Neutrophil (primary cell): ENCODE data around the gene FOXO1.

Source experiments
- H3K27ac ChIP-seq: fragments of 200-600 bp; sonication (generic); 2 replicates; pipeline ENCODE4 v1.5.1; 2016; ENCODE audit warnings: mild to moderate bottlenecking, moderate library complexity
- H3K27me3 ChIP-seq: fragments of 200-600 bp; sonication (generic); 2 replicates; pipeline ENCODE4 v1.6.0; 2016; ENCODE audit warnings: mild to moderate bottlenecking
- H3K36me3 ChIP-seq: fragments of 200-600 bp; sonication (generic); 2 replicates; pipeline ENCODE4 v1.5.1; 2017
- H3K4me1 ChIP-seq, 2 experiments: fragments of 200-600 bp in 1 of 2; sonication (generic) in 1 of 2; 1 replicate in 1 of 2; 2 replicates in 1 of 2; pipeline versions ENCODE4 v1.5.1 to v1.6.1; 2013 to 2016; ENCODE audit warnings: low read depth in 1 of 2, low read length in 1 of 2, mild to moderate bottlenecking in 1 of 2, moderate library complexity in 1 of 2; ENCODE audit not compliant: control insufficient read depth in 1 of 2, insufficient read depth in 1 of 2
- H3K4me3 ChIP-seq, 2 experiments: fragments of 200-600 bp in 1 of 2; sonication (generic) in 1 of 2; 1 replicate in 1 of 2; 2 replicates in 1 of 2; pipeline ENCODE4 v1.5.1; 2013 to 2016; ENCODE audit warnings: low read depth in 1 of 2, low read length in 1 of 2, mild to moderate bottlenecking in 1 of 2, moderate library complexity in 1 of 2
- H3K9me3 ChIP-seq: fragments of 200-600 bp; sonication (generic); 2 replicates; pipeline ENCODE4 v1.5.1; 2016
- CTCF ChIP-seq: fragments of 200-600 bp; sonication (generic); IDR thresholded peaks from 2 replicates; pipeline ENCODE4 v1.5.1; 2016; ENCODE audit warnings: antibody characterized with exemption

FOXO1 gene

GRCh38 chr13:40550130-40550529 lies 116.3 kb downstream of the FOXO1 start:
- H3K4me1 ChIP-seq = no peaks in the 10 kb centered on the region
- no peaks in the 10 kb centered on the region for H3K9me3 ChIP-seq
- H3K36me3 ChIP-seq = no peaks in the 10 kb centered on the region
- H3K27me3 ChIP-seq = no peaks in the 10 kb centered on the region
- no peak for TF ChIP-seq CTCF
- H3K4me3 ChIP-seq = no peak overlapping the region
- H3K27ac ChIP-seq = no peak overlapping the region

DNA sequence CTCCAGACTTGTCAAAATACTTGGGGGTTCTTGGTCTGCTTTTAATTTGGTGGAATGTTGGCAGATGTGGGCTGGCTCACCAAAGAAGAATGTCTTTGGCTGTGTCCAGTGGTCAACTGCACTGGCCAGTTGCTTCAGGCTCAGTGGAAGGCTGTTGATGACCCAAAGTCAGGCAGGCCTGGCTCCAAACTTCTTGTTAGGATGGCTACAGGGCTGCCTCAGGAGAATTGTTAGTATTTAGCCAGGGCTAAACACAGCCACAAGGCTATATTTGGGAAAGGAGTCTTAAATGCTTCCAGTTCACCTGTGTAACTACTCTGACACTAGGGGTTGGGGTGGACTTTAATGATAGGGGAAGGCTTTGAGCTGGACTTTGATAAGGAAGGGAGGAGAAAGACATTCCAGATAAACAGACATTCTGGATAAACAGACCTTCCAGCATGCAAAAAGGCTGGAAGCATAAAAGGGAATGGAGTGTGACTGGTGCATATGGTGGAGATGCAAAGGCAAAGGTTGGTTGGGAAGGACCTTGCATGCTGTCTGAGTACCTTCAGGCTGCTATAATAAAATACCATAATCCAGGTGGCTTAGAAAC lies 116.8 kb downstream of the FOXO1 start:
- H3K27me3 ChIP-seq = no peaks in the 10 kb centered on the region
- no peak overlapping the region for H3K4me3 ChIP-seq
- no peaks in the 10 kb centered on the region for H3K36me3 ChIP-seq
- no peaks in the 10 kb centered on the region for H3K4me1 ChIP-seq
- H3K27ac ChIP-seq = no peak overlapping the region
- no peaks in the 10 kb centered on the region for H3K9me3 ChIP-seq
- no peak for TF ChIP-seq CTCF

DNA sequence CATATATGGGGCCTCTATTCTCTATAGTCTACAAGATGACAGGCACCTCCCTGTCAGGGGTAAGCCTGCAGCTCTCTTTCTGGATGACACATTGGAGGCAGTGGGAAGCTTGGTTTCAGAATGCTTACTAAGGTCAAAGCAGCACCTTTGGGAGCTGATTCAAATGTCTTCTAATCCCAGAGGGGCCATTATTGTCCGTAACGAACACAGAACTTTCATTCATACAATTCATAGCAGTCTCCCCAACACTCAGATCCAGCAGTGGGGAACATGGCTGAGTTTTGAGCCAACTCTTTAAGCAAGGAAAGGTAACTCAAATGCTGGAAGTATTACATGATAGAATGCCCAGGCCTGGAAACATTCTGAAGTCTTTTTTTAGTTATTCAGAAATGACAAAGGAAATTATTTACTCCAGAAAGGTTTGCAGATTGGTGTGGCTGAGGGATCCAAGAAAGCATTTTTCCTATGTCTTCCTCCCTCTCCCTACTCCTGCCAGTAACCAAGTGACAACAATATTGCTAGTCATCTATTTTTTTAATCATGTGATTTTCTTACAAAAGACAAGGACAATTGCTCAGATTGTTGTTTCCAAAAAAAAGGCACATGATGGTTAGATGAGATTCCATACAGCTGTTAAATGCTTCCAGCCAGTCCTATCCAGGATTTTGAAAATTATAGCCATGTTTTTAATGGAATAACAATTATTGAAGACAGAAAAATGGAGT lies 118.7 kb downstream of the FOXO1 start:
- no peak for TF ChIP-seq CTCF
- H3K4me1 ChIP-seq = no peaks in the 10 kb centered on the region
- H3K27me3 ChIP-seq = no peaks in the 10 kb centered on the region
- H3K36me3 ChIP-seq = no peaks in the 10 kb centered on the region
- no peak overlapping the region for H3K4me3 ChIP-seq
- H3K27ac ChIP-seq = no peak overlapping the region
- no peaks in the 10 kb centered on the region for H3K9me3 ChIP-seq

DNA sequence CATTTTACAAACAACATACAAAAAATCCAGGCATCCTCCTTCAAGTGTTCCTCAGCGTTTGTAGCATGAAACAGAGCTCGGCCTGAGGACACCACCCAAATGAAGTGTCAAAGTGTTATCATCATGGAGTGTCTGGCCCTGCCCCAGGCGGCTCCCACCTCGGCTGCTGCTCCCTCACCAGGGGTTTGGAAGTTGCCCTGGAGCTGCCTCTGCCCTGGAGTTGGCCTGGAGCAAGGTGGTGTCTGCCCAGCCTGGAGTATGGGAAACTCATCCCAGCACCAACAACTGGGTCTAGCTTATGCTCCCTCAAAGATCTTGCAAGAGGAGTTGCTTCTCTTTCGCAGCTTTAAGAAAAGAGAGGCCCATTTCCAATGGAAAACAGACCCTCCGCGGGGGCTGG lies 120.4 kb downstream of the FOXO1 start:
- no peak for TF ChIP-seq CTCF
- Histone ChIP-seq H3K4me1 (no peaks in the 10 kb centered on the region), H3K36me3 (no peaks in the 10 kb centered on the region), H3K4me3 (no peak overlapping the region), H3K9me3 (no peaks in the 10 kb centered on the region), H3K27me3 (no peaks in the 10 kb centered on the region), H3K27ac (no peak overlapping the region)

DNA sequence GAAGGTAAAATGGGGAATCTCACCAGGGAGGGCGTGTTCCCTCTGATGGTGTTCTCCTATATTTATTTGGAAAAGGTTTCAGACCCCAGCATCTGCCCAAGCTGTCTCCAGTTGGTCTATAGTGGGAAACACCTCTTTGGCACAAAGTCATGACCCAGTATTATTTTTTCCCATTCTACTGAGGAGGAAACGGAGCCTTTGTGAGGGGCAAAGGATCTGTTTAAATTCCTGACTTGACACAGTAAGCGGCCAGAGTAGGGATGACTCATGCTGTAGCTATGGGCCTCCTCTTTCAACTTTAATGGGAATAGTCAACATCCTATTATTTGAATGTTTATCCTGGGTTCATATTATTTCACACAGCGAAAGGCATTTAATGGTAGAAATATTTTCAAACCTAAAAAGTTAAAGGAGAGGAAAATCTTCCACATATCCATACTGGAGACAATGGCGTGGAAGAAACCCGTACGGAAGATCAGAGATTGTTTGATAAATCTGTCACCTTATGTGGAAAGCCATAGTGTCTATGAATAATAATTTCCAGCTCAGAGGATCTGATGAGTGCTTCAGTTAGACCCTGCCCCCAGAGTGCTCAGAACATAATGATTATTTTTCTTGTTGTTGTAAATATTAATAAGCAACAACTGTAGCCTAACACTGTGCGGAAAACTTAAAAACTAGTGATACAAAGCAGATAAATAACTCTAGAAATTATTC lies 126.0 kb downstream of the FOXO1 start:
- Histone ChIP-seq H3K36me3 (no peaks in the 10 kb centered on the region), H3K27me3 (no peaks in the 10 kb centered on the region), H3K9me3 (no peaks in the 10 kb centered on the region), H3K27ac (no peak overlapping the region), H3K4me1 (peaks cover 15% of the 10 kb centered on the region in 2 experiments), H3K4me3 (no peak overlapping the region)
- TF ChIP-seq CTCF = no peak
